ENCODE measurements around the gene SLC41A3. TPM values are rescaled to one million over a fixed set of nuclear protein-coding genes. Genes with fewer than 3 reads are reported as not detected.

SLC41A3 gene
- total and polyA plus RNA-seq, 4 donors = 9.3 to 19.8 (median 12.7) TPM

DNA sequence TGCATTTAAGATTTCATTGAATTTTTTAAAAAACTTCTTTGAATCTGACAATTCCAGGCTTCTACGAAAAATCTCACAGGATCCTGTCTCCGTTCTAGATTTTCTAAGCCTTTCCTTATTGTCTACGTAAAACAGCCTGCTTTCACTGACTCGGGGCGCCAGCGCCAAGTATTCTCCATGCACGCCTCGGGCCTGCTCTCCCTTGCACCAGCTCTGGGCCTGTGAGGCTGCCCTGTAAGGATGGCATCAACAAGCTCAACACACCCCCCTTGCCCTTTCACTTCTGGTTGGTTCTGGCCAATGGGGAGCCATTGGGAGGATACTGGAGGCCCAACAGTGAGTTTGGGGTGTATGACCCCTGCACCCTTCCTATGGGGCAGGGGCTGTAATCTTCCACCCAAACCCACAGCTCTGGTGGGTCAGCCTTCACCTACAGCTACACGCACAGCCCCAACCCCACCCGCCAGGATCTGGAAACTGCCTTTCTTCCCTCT lies 47.8 kb downstream of the SLC41A3 start:
- no peak for DNase-seq (ENCODE audit: low spot score)
- 98% methylated on average over 10 of the region's 10 CpGs for WGBS
- no peak overlapping the region for H3K9ac ChIP-seq (ENCODE audit: low read depth in 1 of 2, low read length in 2 of 2)
- no peak for TF ChIP-seq TAF1 (conservative IDR thresholded peaks at IDR 0.05)
- no peak for TF ChIP-seq FOXA1 (IDR thresholded peaks at IDR 0.05)
- no peaks in the 10 kb centered on the region for H3K9me3 ChIP-seq (ENCODE audit: control insufficient read depth in 4 of 4, low read length in 3 of 4)
- no peaks in the 10 kb centered on the region for H3K27me3 ChIP-seq (ENCODE audit: control insufficient read depth in 4 of 4, insufficient read depth in 4 of 4, low read length in 3 of 4)
- peaks cover 0 to 3% (median 0%) of the 10 kb centered on the region in 4 donors for H3K4me1 ChIP-seq (ENCODE audit: control insufficient read depth in 4 of 4, insufficient read depth in 4 of 4, low read length in 3 of 4)
- H3K27ac ChIP-seq (ENCODE audit: low read depth in 1 of 2, low read length in 2 of 2) = no peak overlapping the region
- H3K36me3 ChIP-seq (ENCODE audit: control insufficient read depth in 4 of 4, insufficient read depth in 3 of 4, low read depth in 1 of 4, low read length in 3 of 4) = peaks cover 0 to 2% (median 0%) of the 10 kb centered on the region in 4 donors
- no peak overlapping the region for H3K4me3 ChIP-seq (ENCODE audit: low read depth in 1 of 3, low read length in 3 of 3)

DNA sequence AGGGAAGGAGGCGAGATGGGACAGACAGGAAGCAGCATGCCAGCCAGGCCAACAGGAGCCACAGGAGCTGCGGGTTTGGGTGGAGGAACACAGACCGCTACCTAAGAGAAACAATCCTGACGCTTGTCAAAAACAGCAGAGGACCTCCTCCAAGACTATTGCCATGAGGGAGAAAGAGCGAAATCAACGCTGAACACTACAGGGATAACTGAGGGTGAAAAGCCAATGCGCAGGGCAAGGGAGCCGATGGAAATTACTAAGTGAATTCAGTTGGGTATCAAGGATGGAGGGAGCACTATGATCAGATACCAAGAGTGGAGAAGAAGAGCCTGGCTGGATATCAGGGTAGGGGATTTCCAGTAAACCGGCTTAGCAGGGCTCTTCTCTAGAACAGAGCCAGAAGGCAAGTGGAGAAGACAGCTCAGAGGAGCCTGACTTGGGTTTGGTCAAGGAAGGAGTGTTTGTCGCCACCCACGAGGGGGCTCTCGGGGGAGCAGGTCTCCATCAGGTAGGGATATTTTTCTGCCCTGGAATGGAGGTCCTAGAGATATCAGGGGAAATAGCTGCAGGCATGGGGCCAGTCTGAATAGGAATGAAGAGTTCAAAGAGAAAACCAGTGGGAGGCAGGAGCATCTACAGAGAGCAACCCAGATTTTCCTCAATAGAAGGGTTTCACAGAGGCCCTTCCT lies 48.4 kb downstream of the SLC41A3 start:
- H3K27me3 ChIP-seq (ENCODE audit: control insufficient read depth in 4 of 4, insufficient read depth in 4 of 4, low read length in 3 of 4) = no peaks in the 10 kb centered on the region
- no peaks in the 10 kb centered on the region for H3K9me3 ChIP-seq (ENCODE audit: control insufficient read depth in 4 of 4, low read length in 3 of 4)
- peaks cover 0 to 3% (median 0%) of the 10 kb centered on the region in 4 donors for H3K4me1 ChIP-seq (ENCODE audit: control insufficient read depth in 4 of 4, insufficient read depth in 4 of 4, low read length in 3 of 4)
- TF ChIP-seq FOXA2 (IDR thresholded peaks at IDR 0.05) = no peak
- DNase-seq (ENCODE audit: low spot score) = peak; percentile 14
- 97% methylated on average over 12 of the region's 12 CpGs for WGBS
- H3K4me3 ChIP-seq (ENCODE audit: low read depth in 1 of 3, low read length in 3 of 3) = no peak overlapping the region
- peaks cover 0 to 2% (median 0%) of the 10 kb centered on the region in 4 donors for H3K36me3 ChIP-seq (ENCODE audit: control insufficient read depth in 4 of 4, insufficient read depth in 3 of 4, low read depth in 1 of 4, low read length in 3 of 4)
- no peak overlapping the region for H3K9ac ChIP-seq (ENCODE audit: low read depth in 1 of 2, low read length in 2 of 2)
- no peak overlapping the region for H3K27ac ChIP-seq (ENCODE audit: low read depth in 1 of 2, low read length in 2 of 2)

DNA sequence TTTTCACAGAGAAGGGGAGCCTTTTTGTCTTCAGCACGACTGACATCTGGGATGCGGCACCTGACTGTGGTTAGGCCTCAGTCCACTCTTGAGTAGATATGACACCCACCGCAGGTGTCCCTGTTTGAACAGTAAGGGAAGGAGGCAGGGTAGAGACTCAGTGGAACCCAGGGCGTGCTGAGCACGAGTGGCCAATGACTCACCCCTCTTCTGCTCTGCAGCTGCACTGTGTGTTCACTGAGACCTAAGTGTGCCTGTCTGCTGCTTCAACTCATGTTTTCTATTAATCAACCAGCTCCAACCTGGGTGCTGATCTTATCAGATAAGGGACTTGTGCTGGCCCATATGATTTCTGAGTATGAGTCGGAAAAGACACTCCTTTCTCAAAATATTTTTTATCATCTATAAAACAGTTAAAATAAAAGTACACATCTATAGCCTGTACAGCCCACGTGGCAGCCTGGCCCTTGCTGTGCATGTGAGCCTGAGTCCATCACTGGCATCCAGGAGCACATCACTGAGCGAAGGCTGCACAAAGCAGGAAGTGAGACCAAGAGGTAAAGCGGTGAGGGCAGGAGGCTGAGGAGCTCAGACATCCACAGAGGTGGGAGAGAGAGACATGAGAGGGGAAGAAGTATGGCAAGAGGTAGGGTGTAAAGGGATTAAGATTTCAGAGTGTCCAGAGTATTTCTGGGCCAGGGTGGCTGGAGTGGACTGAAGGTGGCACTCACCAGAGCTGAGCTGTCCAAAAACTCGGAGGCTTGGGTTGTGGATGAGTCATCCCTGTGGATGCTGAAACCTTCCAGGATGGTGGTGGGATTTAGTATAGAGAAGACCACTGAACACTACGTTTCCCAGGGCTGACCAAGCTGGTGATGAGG lies 49.2 kb downstream of the SLC41A3 start:
- TF ChIP-seq, protein P1, sequence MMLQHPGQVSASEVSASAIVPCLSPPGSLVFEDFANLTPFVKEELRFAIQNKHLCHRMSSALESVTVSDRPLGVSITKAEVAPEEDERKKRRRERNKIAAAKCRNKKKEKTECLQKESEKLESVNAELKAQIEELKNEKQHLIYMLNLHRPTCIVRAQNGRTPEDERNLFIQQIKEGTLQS (IDR thresholded peaks at IDR 0.05) = no peak
- TF ChIP-seq JUND (IDR thresholded peaks at IDR 0.05) (no peak), TAF1 (conservative IDR thresholded peaks at IDR 0.05) (no peak), NR2F2 (IDR thresholded peaks at IDR 0.05) (no peak), HNF4G (IDR thresholded peaks at IDR 0.05) (no peak), YY1 (IDR thresholded peaks at IDR 0.05) (no peak), GABPA (IDR thresholded peaks at IDR 0.05 in 1 of 2, conservative IDR thresholded peaks at IDR 0.05 in 1 of 2) (no peak), SP1 (IDR thresholded peaks at IDR 0.05) (no peak), FOXA2 (IDR thresholded peaks at IDR 0.05) (no peak), FOXA1 (IDR thresholded peaks at IDR 0.05) (no peak)
- TF ChIP-seq, protein P2, sequence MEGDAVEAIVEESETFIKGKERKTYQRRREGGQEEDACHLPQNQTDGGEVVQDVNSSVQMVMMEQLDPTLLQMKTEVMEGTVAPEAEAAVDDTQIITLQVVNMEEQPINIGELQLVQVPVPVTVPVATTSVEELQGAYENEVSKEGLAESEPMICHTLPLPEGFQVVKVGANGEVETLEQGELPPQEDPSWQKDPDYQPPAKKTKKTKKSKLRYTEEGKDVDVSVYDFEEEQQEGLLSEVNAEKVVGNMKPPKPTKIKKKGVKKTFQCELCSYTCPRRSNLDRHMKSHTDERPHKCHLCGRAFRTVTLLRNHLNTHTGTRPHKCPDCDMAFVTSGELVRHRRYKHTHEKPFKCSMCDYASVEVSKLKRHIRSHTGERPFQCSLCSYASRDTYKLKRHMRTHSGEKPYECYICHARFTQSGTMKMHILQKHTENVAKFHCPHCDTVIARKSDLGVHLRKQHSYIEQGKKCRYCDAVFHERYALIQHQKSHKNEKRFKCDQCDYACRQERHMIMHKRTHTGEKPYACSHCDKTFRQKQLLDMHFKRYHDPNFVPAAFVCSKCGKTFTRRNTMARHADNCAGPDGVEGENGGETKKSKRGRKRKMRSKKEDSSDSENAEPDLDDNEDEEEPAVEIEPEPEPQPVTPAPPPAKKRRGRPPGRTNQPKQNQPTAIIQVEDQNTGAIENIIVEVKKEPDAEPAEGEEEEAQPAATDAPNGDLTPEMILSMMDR (IDR thresholded peaks at IDR 0.05; ENCODE audit: low read depth, low read length, missing input control) = no peak
- TF ChIP-seq, protein P3, sequence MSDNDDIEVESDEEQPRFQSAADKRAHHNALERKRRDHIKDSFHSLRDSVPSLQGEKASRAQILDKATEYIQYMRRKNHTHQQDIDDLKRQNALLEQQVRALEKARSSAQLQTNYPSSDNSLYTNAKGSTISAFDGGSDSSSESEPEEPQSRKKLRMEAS (IDR thresholded peaks at IDR 0.05) = no peak
- TF ChIP-seq, protein P4, sequence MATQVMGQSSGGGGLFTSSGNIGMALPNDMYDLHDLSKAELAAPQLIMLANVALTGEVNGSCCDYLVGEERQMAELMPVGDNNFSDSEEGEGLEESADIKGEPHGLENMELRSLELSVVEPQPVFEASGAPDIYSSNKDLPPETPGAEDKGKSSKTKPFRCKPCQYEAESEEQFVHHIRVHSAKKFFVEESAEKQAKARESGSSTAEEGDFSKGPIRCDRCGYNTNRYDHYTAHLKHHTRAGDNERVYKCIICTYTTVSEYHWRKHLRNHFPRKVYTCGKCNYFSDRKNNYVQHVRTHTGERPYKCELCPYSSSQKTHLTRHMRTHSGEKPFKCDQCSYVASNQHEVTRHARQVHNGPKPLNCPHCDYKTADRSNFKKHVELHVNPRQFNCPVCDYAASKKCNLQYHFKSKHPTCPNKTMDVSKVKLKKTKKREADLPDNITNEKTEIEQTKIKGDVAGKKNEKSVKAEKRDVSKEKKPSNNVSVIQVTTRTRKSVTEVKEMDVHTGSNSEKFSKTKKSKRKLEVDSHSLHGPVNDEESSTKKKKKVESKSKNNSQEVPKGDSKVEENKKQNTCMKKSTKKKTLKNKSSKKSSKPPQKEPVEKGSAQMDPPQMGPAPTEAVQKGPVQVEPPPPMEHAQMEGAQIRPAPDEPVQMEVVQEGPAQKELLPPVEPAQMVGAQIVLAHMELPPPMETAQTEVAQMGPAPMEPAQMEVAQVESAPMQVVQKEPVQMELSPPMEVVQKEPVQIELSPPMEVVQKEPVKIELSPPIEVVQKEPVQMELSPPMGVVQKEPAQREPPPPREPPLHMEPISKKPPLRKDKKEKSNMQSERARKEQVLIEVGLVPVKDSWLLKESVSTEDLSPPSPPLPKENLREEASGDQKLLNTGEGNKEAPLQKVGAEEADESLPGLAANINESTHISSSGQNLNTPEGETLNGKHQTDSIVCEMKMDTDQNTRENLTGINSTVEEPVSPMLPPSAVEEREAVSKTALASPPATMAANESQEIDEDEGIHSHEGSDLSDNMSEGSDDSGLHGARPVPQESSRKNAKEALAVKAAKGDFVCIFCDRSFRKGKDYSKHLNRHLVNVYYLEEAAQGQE (IDR thresholded peaks at IDR 0.05) = no peak
- Histone ChIP-seq H3K9ac (ENCODE audit: low read depth in 1 of 2, low read length in 2 of 2) (no peak overlapping the region), H3K9me3 (ENCODE audit: control insufficient read depth in 4 of 4, low read length in 3 of 4) (no peaks in the 10 kb centered on the region), H3K36me3 (ENCODE audit: control insufficient read depth in 4 of 4, insufficient read depth in 3 of 4, low read depth in 1 of 4, low read length in 3 of 4) (peaks cover 0 to 2% (median 0%) of the 10 kb centered on the region in 4 donors), H3K27ac (ENCODE audit: low read depth in 1 of 2, low read length in 2 of 2) (no peak overlapping the region), H3K4me1 (ENCODE audit: control insufficient read depth in 4 of 4, insufficient read depth in 4 of 4, low read length in 3 of 4) (no peaks in the 10 kb centered on the region), H3K4me3 (ENCODE audit: low read depth in 1 of 3, low read length in 3 of 3) (no peak overlapping the region), H3K27me3 (ENCODE audit: control insufficient read depth in 4 of 4, insufficient read depth in 4 of 4, low read length in 3 of 4) (no peaks in the 10 kb centered on the region)
- peak; percentile 24 for DNase-seq (ENCODE audit: low spot score)
- 84% methylated on average over 11 of the region's 11 CpGs for WGBS

Measured in liver (tissue), 9 donors.